HG03196 (cell line): ENCODE data around the gene CAMK2D.

Experiments used
- ATAC-seq: cut with Tn5 transposase; IDR thresholded peaks from one replicate; pipeline ENCODE4 v1.9.1; 2021; ENCODE audit not compliant: unreplicated experiment

Gene CAMK2D

GRCh38 chr4:113495790-113496189, 265.7 kb downstream of the CAMK2D start:
- ATAC-seq: no peak

GRCh38 chr4:113483131-113483530, 278.4 kb downstream of the CAMK2D start:
- ATAC-seq: no peak

DNA sequence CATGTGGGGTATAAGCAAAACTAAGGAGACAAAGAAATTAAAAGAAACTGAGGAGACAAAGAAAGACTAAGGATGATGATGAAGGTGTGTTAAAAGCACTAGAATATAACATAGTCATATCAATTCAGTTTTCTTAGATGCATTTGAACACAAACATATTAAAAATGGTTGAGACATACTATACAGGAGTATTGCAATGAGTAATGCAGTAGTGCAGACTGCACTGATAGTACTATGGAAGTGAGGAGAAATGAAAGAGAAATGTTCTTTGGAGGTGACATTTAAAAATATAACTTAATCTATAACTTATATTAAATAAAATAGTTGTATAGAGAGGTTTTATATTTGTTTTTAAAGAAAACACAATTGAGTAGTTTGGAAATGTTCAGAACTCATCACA, 279.2 kb downstream of the CAMK2D start:
- ATAC-seq: no peak

- no peak for ATAC-seq
Observed at GRCh38 chr4:113481820-113482219, 279.7 kb downstream of the CAMK2D start.

- no peak for ATAC-seq
Observed at GRCh38 chr4:113480109-113480508, 281.4 kb downstream of the CAMK2D start.

- no peak for ATAC-seq
Observed at GRCh38 chr4:113478032-113478431, 283.5 kb downstream of the CAMK2D start.

DNA sequence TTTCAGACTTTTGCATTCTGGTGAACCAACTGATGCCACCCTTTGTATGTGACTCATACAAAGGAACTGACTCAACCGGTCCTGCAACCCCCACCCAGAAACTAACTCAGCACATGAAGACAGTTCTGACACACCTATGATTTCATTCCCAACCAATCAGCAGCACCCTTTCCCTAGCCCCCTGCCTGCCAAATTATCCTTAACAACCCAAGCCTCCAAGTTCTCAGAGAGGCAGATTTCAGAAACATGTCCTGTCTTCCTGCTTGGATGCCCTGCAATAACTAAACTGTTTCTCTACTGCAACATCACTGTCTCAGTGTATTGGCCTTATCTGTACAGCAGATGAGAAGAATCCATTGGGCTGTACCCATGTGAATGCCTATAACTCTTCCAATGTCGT, 284.7 kb downstream of the CAMK2D start:
- no peak for ATAC-seq

DNA sequence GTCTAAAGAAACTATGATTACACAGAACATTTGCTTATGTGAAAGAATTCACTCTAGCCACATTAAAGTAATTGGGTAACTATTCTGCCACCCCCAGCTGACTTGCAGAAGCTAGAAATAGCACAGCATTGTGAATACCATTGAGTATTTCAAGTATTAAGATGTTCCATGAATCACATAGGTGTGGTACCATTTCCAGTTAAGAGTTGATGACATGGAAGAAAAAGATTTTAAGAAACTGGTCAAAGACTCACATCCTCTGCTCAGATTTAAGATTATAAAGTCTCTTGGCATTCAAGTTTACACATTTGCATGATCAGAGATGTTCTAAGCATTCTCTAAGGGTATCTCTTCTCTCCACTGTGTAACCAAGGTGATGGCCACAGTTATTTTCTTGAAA, 287.5 kb downstream of the CAMK2D start:
- no peak for ATAC-seq

- ATAC-seq: no peak
Observed at GRCh38 chr4:113472864-113473263, 288.7 kb downstream of the CAMK2D start.

GRCh38 chr4:113471146-113471860, 290.2 kb downstream of the CAMK2D start:
- no peak for ATAC-seq

GRCh38 chr4:113469926-113470325, 291.6 kb downstream of the CAMK2D start:
- ATAC-seq: no peak

DNA sequence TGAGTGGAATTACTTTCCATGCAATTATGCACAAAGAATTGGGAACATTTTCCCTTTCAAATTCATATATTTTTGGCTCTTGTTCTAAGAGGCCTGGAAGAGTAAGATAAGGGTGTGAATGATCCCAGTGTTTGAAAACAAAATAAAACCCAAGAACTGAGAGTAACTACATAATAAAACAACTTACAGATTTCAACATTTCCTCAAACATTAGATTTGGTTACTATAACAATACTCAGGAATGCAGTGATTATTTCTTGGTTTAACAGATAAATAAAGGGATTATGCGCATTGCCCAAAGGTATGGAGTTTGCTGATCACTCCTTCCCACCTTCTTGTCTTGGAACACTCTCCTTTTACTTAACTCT, 292.5 kb downstream of the CAMK2D start:
- no peak for ATAC-seq

- no peak for ATAC-seq
Observed at GRCh38 chr4:113468165-113469022, 293.1 kb downstream of the CAMK2D start.

GRCh38 chr4:113467581-113467980, 294.0 kb downstream of the CAMK2D start:
- no peak for ATAC-seq

- ATAC-seq: no peak
Observed at GRCh38 chr4:113462286-113462685, 299.3 kb downstream of the CAMK2D start.

- no peak for ATAC-seq
Observed at GRCh38 chr4:113461281-113461680, 300.3 kb downstream of the CAMK2D start.

DNA sequence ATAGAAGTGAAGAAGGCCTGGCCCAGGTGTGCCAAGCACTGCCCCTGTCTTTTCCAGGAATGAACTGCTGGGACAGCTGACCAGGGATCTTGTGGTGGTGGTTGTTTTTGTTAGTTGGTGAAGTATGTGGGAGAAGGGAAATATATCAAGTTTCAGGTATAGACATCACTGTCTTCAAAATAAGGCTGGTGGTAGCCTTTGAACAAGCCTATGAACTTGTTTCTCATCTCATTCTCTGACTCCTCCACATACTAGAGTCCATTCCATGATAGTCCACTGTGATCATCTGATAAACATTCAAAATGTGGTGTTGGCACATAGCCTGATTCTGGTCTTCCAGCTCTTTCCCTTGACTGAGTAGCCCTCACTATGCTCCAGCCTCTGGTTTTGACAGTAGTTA, 303.7 kb downstream of the CAMK2D start:
- ATAC-seq: no peak

DNA sequence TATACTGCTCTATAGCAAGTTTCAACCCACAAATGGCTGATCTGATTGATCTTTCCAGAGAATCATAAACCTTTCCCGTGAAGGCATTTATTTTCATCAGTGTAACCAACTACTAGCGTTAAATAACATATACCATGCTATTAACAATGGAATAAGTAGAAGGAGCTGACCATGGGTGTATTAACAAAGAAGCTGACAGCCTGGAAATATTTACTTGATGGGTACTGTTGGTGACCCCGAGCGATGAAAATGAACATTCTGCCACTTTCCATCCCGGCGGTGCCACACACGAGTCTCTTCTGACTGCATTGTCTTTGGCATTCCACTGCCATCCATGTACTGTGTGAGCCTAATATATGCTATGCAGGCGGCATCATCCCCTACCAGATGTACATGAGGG, 304.4 kb downstream of the CAMK2D start:
- no peak for ATAC-seq

DNA sequence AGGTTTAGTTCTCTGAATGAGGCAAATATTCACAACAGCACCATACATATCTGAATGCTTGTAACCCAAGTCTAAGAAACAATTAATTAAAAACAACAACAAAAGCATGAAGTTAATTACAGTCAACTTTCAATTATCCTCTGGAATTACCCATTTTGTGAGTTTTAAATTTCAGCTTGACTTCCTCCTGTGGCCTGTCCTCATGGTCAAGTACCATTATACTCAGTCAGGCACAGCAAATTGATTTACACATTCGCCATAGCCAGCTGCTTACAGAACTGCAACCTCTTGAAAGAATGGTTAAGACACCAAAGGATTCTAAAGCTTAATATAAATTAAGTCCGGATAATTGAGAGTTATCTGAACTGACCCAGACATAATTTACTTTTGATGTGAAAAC, 306.5 kb downstream of the CAMK2D start:
- ATAC-seq: no peak

- no peak for ATAC-seq
Observed at GRCh38 chr4:113452868-113453620, 308.5 kb downstream of the CAMK2D start.

DNA sequence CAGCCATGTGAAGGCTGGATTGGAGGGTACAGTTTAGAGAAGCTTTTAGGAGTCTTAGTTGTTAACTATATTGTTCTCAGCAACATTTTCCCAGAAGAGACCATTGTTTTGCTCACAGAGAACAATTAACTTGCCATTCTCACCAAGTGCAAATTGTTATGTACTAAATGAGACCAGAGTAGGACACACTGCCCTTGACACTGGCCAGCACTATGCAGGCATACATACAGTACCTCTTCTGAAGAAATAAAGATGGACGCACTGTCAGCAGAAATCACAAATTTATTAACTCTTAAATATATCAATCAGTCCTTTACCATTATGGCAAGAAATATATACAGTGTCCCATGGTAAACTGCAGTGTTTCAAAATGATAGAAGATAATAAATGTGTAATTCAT, 309.4 kb downstream of the CAMK2D start:
- ATAC-seq: no peak
